GM23248 (cell line): ENCODE results near the gene ZNF197. TPM values are rescaled to one million over a fixed set of nuclear protein-coding genes. Genes with fewer than 3 reads are reported as not detected.

Source experiments
- DNase-seq: peaks from one replicate; pipeline ENCODE4 v3.0.0-alpha.2; 2015
- H2AFZ ChIP-seq: fragments of 200-600 bp; sonication (generic); 2 replicates; pipeline ENCODE4 v1.6.1; 2016; ENCODE audit warnings: antibody characterized with exemption
- H3F3A ChIP-seq: fragments of 200-600 bp; sonication (generic); 2 replicates; pipeline ENCODE4 v1.6.1; 2016; ENCODE audit warnings: mild to moderate bottlenecking, antibody characterized with exemption, mixed run types; ENCODE audit not compliant: insufficient read depth
- H3K27ac ChIP-seq: fragments of 200-600 bp; sonication (generic); 2 replicates; pipeline ENCODE4 v1.5.1; 2016; ENCODE audit warnings: mild to moderate bottlenecking
- H3K27me3 ChIP-seq: fragments of 200-600 bp; sonication (generic); replicated peaks from 2 replicates; pipeline ENCODE4 v1.6.1; 2016; ENCODE audit warnings: mild to moderate bottlenecking; ENCODE audit not compliant: insufficient read depth
- H3K36me3 ChIP-seq: fragments of 200-600 bp; sonication (generic); 2 replicates; pipeline ENCODE4 v1.6.1; 2016; ENCODE audit warnings: low read depth, mild to moderate bottlenecking
- H3K4me1 ChIP-seq: fragments of 200-600 bp; sonication (generic); 2 replicates; pipeline ENCODE4 v1.6.1; 2016; ENCODE audit warnings: mild to moderate bottlenecking; ENCODE audit not compliant: insufficient read depth
- H3K4me2 ChIP-seq: fragments of 200-600 bp; sonication (generic); one replicate; pipeline ENCODE4 v1.6.1; 2016; ENCODE audit warnings: mild to moderate bottlenecking; ENCODE audit not compliant: unreplicated experiment
- H3K4me3 ChIP-seq: fragments of 200-600 bp; sonication (generic); 2 replicates; pipeline ENCODE4 v1.5.1; 2016; ENCODE audit warnings: mild to moderate bottlenecking
- H3K79me2 ChIP-seq: fragments of 200-600 bp; sonication (generic); 2 replicates; pipeline ENCODE4 v1.6.1; 2016; ENCODE audit warnings: mild to moderate bottlenecking; ENCODE audit not compliant: insufficient read depth
- H3K9ac ChIP-seq: fragments of 200-600 bp; sonication (generic); 2 replicates; pipeline ENCODE4 v1.6.1; 2016; ENCODE audit warnings: mild to moderate bottlenecking
- H3K9me2 ChIP-seq: fragments of 200-600 bp; sonication (generic); 2 replicates; pipeline ENCODE4 v1.6.1; 2016; ENCODE audit warnings: mixed run types, mild to moderate bottlenecking, moderate library complexity; ENCODE audit not compliant: insufficient read depth
- H3K9me3 ChIP-seq: fragments of 200-600 bp; sonication (generic); one replicate; pipeline ENCODE4 v1.6.1; 2017; ENCODE audit warnings: low read depth
- H4K20me1 ChIP-seq: fragments of 200-600 bp; sonication (generic); 2 replicates; pipeline ENCODE4 v1.6.0; 2016; ENCODE audit not compliant: insufficient read depth
- EZH2 ChIP-seq: fragments of 200-600 bp; sonication (generic); IDR thresholded peaks from 2 replicates; pipeline ENCODE4 v1.6.1; 2018; ENCODE audit warnings: antibody characterized with exemption, mild to moderate bottlenecking; ENCODE audit not compliant: insufficient read depth, poor library complexity, severe bottlenecking
- EZH2phosphoT487 ChIP-seq: fragments of 200-600 bp; sonication (generic); IDR thresholded peaks from 2 replicates; pipeline ENCODE4 v1.6.1; 2018; ENCODE audit warnings: antibody characterized with exemption, moderate library complexity, mild to moderate bottlenecking, low read depth; ENCODE audit not compliant: insufficient read depth
- WGBS, 2 experiments: methylation state at CpG; one replicate each; pipeline ENCODE4 v1.1.6; 2015 to 2017; ENCODE audit warnings: low lambda C conversion rate in 2 of 2, low coverage in 1 of 2; ENCODE audit errors: missing lambda C conversion rate in 2 of 2; 5-methylcytosine and 5-hydroxymethylcytosine counted together
- in situ Hi-C: fragments of 300-500 bp; cut with MboI; formaldehyde crosslinking; loops from 2 replicates; pipeline ENCODE4 v1.15.0; 2020
- polyA plus RNA-seq: library from polyadenylated mRNA; unstranded; fragments of >200 nt; fragmentation: Nextera tagmentation; extraction: Ambion mirVana; gene quantifications from 2 replicates; pipeline ENCODE4 v1.2.1, GENCODE V29; 2016
- total RNA-seq: library from RNA; depleted of rRNA; stranded (reverse); fragments of >200 nt; shearing (Covaris generic); gene quantifications from 2 replicates; pipeline ENCODE4 v1.2.3, GENCODE V29; 2014

Gene ZNF197
- total and polyA plus RNA-seq, 2 experiments from 2014 or later: 7.4 to 10.1 TPM

- in situ Hi-C loops: no loop called here
These were observed 3.9 kb downstream of the ZNF197 start for GRCh38 chr3:44628716-44629115.

GRCh38 chr3:44632193-44632592 lies 7.4 kb downstream of the ZNF197 start:
- H3K79me2 ChIP-seq: peaks cover 81% of the 10 kb centered on the region
- H4K20me1 ChIP-seq: no peaks in the 10 kb centered on the region
- H3K9ac ChIP-seq: no peak overlapping the region
- H3K27ac ChIP-seq: no peak overlapping the region
- 82 to 89% methylated on average over 3 of the region's 3 CpGs for whole genome bisulfite sequencing, 2 experiments
- H3K36me3 ChIP-seq: peaks cover 36% of the 10 kb centered on the region
- H3K9me2 ChIP-seq: no peaks in the 10 kb centered on the region
- DNase-seq: no peak
- H3K4me1 ChIP-seq: no peaks in the 10 kb centered on the region
- no peak overlapping the region for H3K4me3 ChIP-seq
- no peaks in the 10 kb centered on the region for H3K9me3 ChIP-seq
- no peaks in the 10 kb centered on the region for H3F3A ChIP-seq
- TF ChIP-seq EZH2phosphoT487 (no peak), EZH2 (no peak)
- H2AFZ ChIP-seq: no peak overlapping the region
- H3K27me3 ChIP-seq: no peaks in the 10 kb centered on the region
- in situ Hi-C loops: no loop called here
- no peak overlapping the region for H3K4me2 ChIP-seq

More at GRCh38 chr3:44628716-44629115, 3.9 kb downstream of the ZNF197 start:
- no peak for DNase-seq
- Histone ChIP-seq H4K20me1 (no peaks in the 10 kb centered on the region), H2AFZ (no peak overlapping the region), H3K36me3 (peaks cover 14% of the 10 kb centered on the region; the same call in 1 of the 2 replicates), H3K27ac (no peak overlapping the region), H3K27me3 (no peaks in the 10 kb centered on the region), H3K4me2 (no peak overlapping the region), H3F3A (peaks cover 22% of the 10 kb centered on the region), H3K4me1 (peaks cover 19% of the 10 kb centered on the region), H3K79me2 (peaks cover 72% of the 10 kb centered on the region), H3K4me3 (no peak overlapping the region), H3K9ac (no peak overlapping the region), H3K9me3 (no peaks in the 10 kb centered on the region), H3K9me2 (no peaks in the 10 kb centered on the region)
- 100% methylated on average over 2 of the region's 2 CpGs for WGBS, 2 experiments
- TF ChIP-seq EZH2: no peak
- TF ChIP-seq EZH2phosphoT487: no peak

GRCh38 chr3:44642337-44642736 lies 17.5 kb downstream of the ZNF197 start:
- Histone ChIP-seq H3K9me3 (no peaks in the 10 kb centered on the region), H3K4me1 (no peaks in the 10 kb centered on the region), H3F3A (peaks cover 16% of the 10 kb centered on the region; the same call in 1 of the 2 replicates), H3K27ac (no peak overlapping the region), H4K20me1 (no peaks in the 10 kb centered on the region), H3K9ac (no peak overlapping the region), H3K36me3 (peaks cover 63% of the 10 kb centered on the region), H3K79me2 (peaks cover 54% of the 10 kb centered on the region), H3K4me3 (no peak overlapping the region), H3K9me2 (no peaks in the 10 kb centered on the region), H2AFZ (no peak overlapping the region), H3K4me2 (no peak overlapping the region), H3K27me3 (no peaks in the 10 kb centered on the region)
- in situ Hi-C loops: no loop called here
- 99 to 100% methylated on average over 4 of the region's 4 CpGs for WGBS, 2 experiments
- TF ChIP-seq EZH2phosphoT487 (no peak), EZH2 (no peak)
- no peak for DNase-seq

- Histone ChIP-seq H3K27me3 (no peaks in the 10 kb centered on the region), H2AFZ (no peak overlapping the region), H3K4me1 (no peaks in the 10 kb centered on the region), H3K36me3 (peaks cover 59% of the 10 kb centered on the region), H3K9ac (no peak overlapping the region), H3K9me2 (no peaks in the 10 kb centered on the region), H3K27ac (no peak overlapping the region), H3K4me2 (no peak overlapping the region), H4K20me1 (no peaks in the 10 kb centered on the region), H3F3A (peaks cover 22% of the 10 kb centered on the region; the same call in 1 of the 2 replicates), H3K4me3 (no peak overlapping the region), H3K9me3 (no peaks in the 10 kb centered on the region), H3K79me2 (peaks cover 54% of the 10 kb centered on the region)
- no peak for DNase-seq
- WGBS, 2 experiments: 96 to 98% methylated on average over 4 of the region's 4 CpGs
- no peak for TF ChIP-seq EZH2phosphoT487
- TF ChIP-seq EZH2: no peak
- in situ Hi-C loops: no loop called here
These were observed 18.2 kb downstream of the ZNF197 start for GRCh38 chr3:44643024-44643423.

- Histone ChIP-seq H3K9me3 (no peaks in the 10 kb centered on the region), H3K9me2 (no peaks in the 10 kb centered on the region), H2AFZ (peak overlapping the region; percentile 94), H3K4me2 (peak overlapping the region; percentile 87), H3K9ac (peak overlapping the region; percentile 97), H3K27me3 (no peaks in the 10 kb centered on the region), H3F3A (peaks cover 26% of the 10 kb centered on the region; the same call in 1 of the 2 replicates), H4K20me1 (no peaks in the 10 kb centered on the region), H3K79me2 (peaks cover 66% of the 10 kb centered on the region), H3K4me1 (no peaks in the 10 kb centered on the region; the same call in 1 of the 2 replicates), H3K36me3 (peaks cover 33% of the 10 kb centered on the region), H3K4me3 (peak overlapping the region; percentile 95), H3K27ac (peak overlapping the region; percentile 77; the same call in 1 of the 2 replicates)
- 98 to 100% methylated on average over 1 of the region's 1 CpG for WGBS, 2 experiments
- in situ Hi-C loops: no loop called here
- DNase-seq: no peak
- TF ChIP-seq EZH2: no peak
These were observed 22.9 kb downstream of the ZNF197 start for GRCh38 chr3:44647771-44648170.
